ENCODE measurements around the gene PDILT. TPM values are rescaled to one million over a fixed set of nuclear protein-coding genes. Genes with fewer than 3 reads are reported as not detected.

PDILT gene
- total RNA-seq, 1 experiment from 2014 or later: not detected

GRCh38 chr16:20363191-20363590, 41.3 kb downstream of the PDILT start:
- Histone ChIP-seq H3K4me3 (ENCODE audit: low read depth, low read length, poor library complexity, severe bottlenecking) (no peak overlapping the region), H3K27me3 (replicated peaks; ENCODE audit: insufficient read depth, low read depth, low read length, poor library complexity) (peaks cover 17% of the 10 kb centered on the region), H3K36me3 (ENCODE audit: insufficient read depth, low read length, poor library complexity, severe bottlenecking) (no peaks in the 10 kb centered on the region), H3K27ac (ENCODE audit: low read depth, low read length, poor library complexity, severe bottlenecking) (no peak overlapping the region), H3K9me3 (ENCODE audit: low read depth, low read length, poor library complexity, severe bottlenecking) (no peaks in the 10 kb centered on the region), H3K4me1 (ENCODE audit: insufficient read depth, low read length, poor library complexity, severe bottlenecking) (no peaks in the 10 kb centered on the region)
- no peak for DNase-seq (ENCODE audit: low spot score)
- ChIA-PET POLR2A (ENCODE audit: low non-redundant PET) (no interaction called here), CTCF (no interaction called here)
- TF ChIP-seq EZH2 (IDR thresholded peaks at IDR 0.05; ENCODE audit: borderline replicate concordance, low read depth, low read length, poor library complexity, severe bottlenecking) (no peak), CTCF (conservative IDR thresholded peaks at IDR 0.05; ENCODE audit: low read depth, low read length) (no peak)
- no TSS peak for BruUV-seq (replicated peaks)
- intact Hi-C loops (cut with micrococcal nuclease; ENCODE audit: unreplicated experiment): no loop called here

GRCh38 chr16:20359997-20360396, 44.5 kb downstream of the PDILT start:
- Histone ChIP-seq H3K27ac (ENCODE audit: low read depth, low read length, poor library complexity, severe bottlenecking) (no peak overlapping the region), H3K36me3 (ENCODE audit: insufficient read depth, low read length, poor library complexity, severe bottlenecking) (no peaks in the 10 kb centered on the region), H3K9me3 (ENCODE audit: low read depth, low read length, poor library complexity, severe bottlenecking) (no peaks in the 10 kb centered on the region), H3K27me3 (replicated peaks; ENCODE audit: insufficient read depth, low read depth, low read length, poor library complexity) (peaks cover 17% of the 10 kb centered on the region), H3K4me3 (ENCODE audit: low read depth, low read length, poor library complexity, severe bottlenecking) (no peak overlapping the region), H3K4me1 (ENCODE audit: insufficient read depth, low read length, poor library complexity, severe bottlenecking) (no peaks in the 10 kb centered on the region)
- TF ChIP-seq CTCF (conservative IDR thresholded peaks at IDR 0.05; ENCODE audit: low read depth, low read length): peak; percentile 53
- TF ChIP-seq EZH2 (IDR thresholded peaks at IDR 0.05; ENCODE audit: borderline replicate concordance, low read depth, low read length, poor library complexity, severe bottlenecking): no peak
- peak; percentile 15 for DNase-seq (ENCODE audit: low spot score)
- intact Hi-C loops (cut with micrococcal nuclease; ENCODE audit: unreplicated experiment): no loop called here
- POLR2A ChIA-PET (ENCODE audit: low non-redundant PET): no interaction called here
- no TSS peak for BruUV-seq (replicated peaks)
- CTCF ChIA-PET: no interaction called here

- no peak for TF ChIP-seq EZH2 (IDR thresholded peaks at IDR 0.05; ENCODE audit: borderline replicate concordance, low read depth, low read length, poor library complexity, severe bottlenecking)
- TF ChIP-seq CTCF (conservative IDR thresholded peaks at IDR 0.05; ENCODE audit: low read depth, low read length): no peak
- Histone ChIP-seq H3K4me1 (ENCODE audit: insufficient read depth, low read length, poor library complexity, severe bottlenecking) (no peaks in the 10 kb centered on the region), H3K4me3 (ENCODE audit: low read depth, low read length, poor library complexity, severe bottlenecking) (no peak overlapping the region), H3K27me3 (replicated peaks; ENCODE audit: insufficient read depth, low read depth, low read length, poor library complexity) (peaks cover 10% of the 10 kb centered on the region), H3K27ac (ENCODE audit: low read depth, low read length, poor library complexity, severe bottlenecking) (no peak overlapping the region), H3K36me3 (ENCODE audit: insufficient read depth, low read length, poor library complexity, severe bottlenecking) (no peaks in the 10 kb centered on the region), H3K9me3 (ENCODE audit: low read depth, low read length, poor library complexity, severe bottlenecking) (no peaks in the 10 kb centered on the region)
- BruUV-seq (replicated peaks): no TSS peak
- ChIA-PET POLR2A (ENCODE audit: low non-redundant PET) (no interaction called here), CTCF (no interaction called here)
- DNase-seq (ENCODE audit: low spot score): no peak
- intact Hi-C loops (cut with micrococcal nuclease; ENCODE audit: unreplicated experiment): no loop called here
These were observed 49.3 kb downstream of the PDILT start for GRCh38 chr16:20355114-20355782.
